B cell (primary cell): ENCODE results near the gene INPP4A.

Source experiments
- CTCF ChIP-seq: fragments of 200-600 bp; IDR thresholded peaks from one replicate; pipeline ENCODE4 v1.8.0; 2022; ENCODE audit warnings: antibody characterized with exemption, mild to moderate bottlenecking
- EZH2 ChIP-seq: IDR thresholded peaks from 2 replicates; pipeline ENCODE4 v1.6.1; 2012; ENCODE audit warnings: borderline replicate concordance, low read depth, mild to moderate bottlenecking, moderate library complexity, low read length; ENCODE audit not compliant: insufficient read depth, poor library complexity, severe bottlenecking

- no peak for TF ChIP-seq CTCF
- no peak for TF ChIP-seq EZH2
These were observed 2.2 kb upstream of the INPP4A start for GRCh38 chr2:98442488-98442887.
